Hepatocyte (in vitro differentiated cells): ENCODE results near the gene ABITRAM.
"Not testable (repeated sequence)": the region's sequence is repeated elsewhere in the genome, so short reads cannot be mapped to it uniquely, and the experiment has no call there.

Experiments used
- CTCF ChIP-seq: fragments of 200-600 bp; sonication (generic); IDR thresholded peaks from 2 replicates; pipeline ENCODE4 v1.5.1; 2016; ENCODE audit warnings: antibody characterized with exemption, mild to moderate bottlenecking; ENCODE audit not compliant: poor library complexity
- EZH2 ChIP-seq: fragments of 200-600 bp; sonication (generic); IDR thresholded peaks from 2 replicates; pipeline ENCODE4 v1.6.1; 2016; ENCODE audit warnings: antibody characterized with exemption, mild to moderate bottlenecking, borderline replicate concordance
- EZH2phosphoT487 ChIP-seq: fragments of 200-600 bp; sonication (generic); IDR thresholded peaks from one replicate; pipeline ENCODE4 v1.6.1; 2018; ENCODE audit warnings: antibody characterized with exemption, mild to moderate bottlenecking, low read depth, moderate library complexity; ENCODE audit not compliant: unreplicated experiment, severe bottlenecking

GRCh38 chr9:108971392-108971791 lies 37.2 kb downstream of the ABITRAM start:
- TF ChIP-seq EZH2, CTCF, EZH2phosphoT487: not testable (repeated sequence)
